SK-N-SH (cell line): ENCODE data around the gene AKR7A2. TPM values are rescaled to one million over a fixed set of nuclear protein-coding genes. Genes with fewer than 3 reads are reported as not detected.
A peak's percentile ranks its signal among the peaks of the same experiment; 100 is the strongest.

Experiments
- CTCF ChIA-PET: fragments of 300-600, 350-600 bp; formaldehyde crosslinking; extraction: SDS; loops from one replicate; lab custom pipeline; 2021; lab: Yijun Ruan, JAX
- POLR2A ChIA-PET: fragments of 350-600 bp; sonication (Branson Sonifier 250); formaldehyde crosslinking; extraction: SDS; loops from one replicate; lab custom pipeline; 2020; ENCODE audit warnings: antibody characterized with exemption, inconsistent platforms; lab: Yijun Ruan, JAX
- DNase-seq: peaks from one replicate; pipeline ENCODE4 v3.0.0; 2012
- H2AFZ ChIP-seq: fragments of 200-600 bp; sonication (generic); 2 replicates; pipeline ENCODE4 v1.8.1; 2016; ENCODE audit warnings: antibody characterized with exemption, mild to moderate bottlenecking, low read depth
- H3F3A ChIP-seq: fragments of 200-600 bp; sonication (generic); replicated peaks from 2 replicates; pipeline ENCODE3; 2016; ENCODE audit warnings: antibody characterized with exemption, mild to moderate bottlenecking; ENCODE audit not compliant: insufficient read depth
- H3K27ac ChIP-seq, 2 experiments: fragments of 200-500 bp in 1 of 2; fragments of 200-600 bp in 1 of 2; sonication (Bioruptor generic) in 1 of 2; sonication (generic), shearing (Covaris generic) in 1 of 2; 2 replicates each; pipeline versions ENCODE4 v1.5.1 to v1.6.1; 2014 to 2016; ENCODE audit warnings: low read depth in 2 of 2, inconsistent platforms in 1 of 2, low read length in 1 of 2, mild to moderate bottlenecking in 1 of 2, mixed read lengths in 1 of 2
- H3K27me3 ChIP-seq: fragments of 200-600 bp; sonication (generic), shearing (Covaris generic); 2 replicates; pipeline ENCODE4 v1.6.1; 2016; ENCODE audit warnings: mixed run types; ENCODE audit not compliant: insufficient read depth
- H3K36me3 ChIP-seq, 2 experiments: fragments of 200-500 bp in 1 of 2; fragments of 200-600 bp in 1 of 2; sonication (Bioruptor generic) in 1 of 2; sonication (generic) in 1 of 2; replicated peaks in 1 of 2; 2 replicates each; pipeline versions ENCODE3 to v1.5.1; 2014 to 2016; ENCODE audit warnings: low read length in 1 of 2, mild to moderate bottlenecking in 1 of 2; ENCODE audit not compliant: insufficient read depth in 2 of 2, control insufficient read depth in 1 of 2
- H3K4me1 ChIP-seq, 2 experiments: fragments of 200-500 bp in 1 of 2; fragments of 200-600 bp in 1 of 2; sonication (Bioruptor generic) in 1 of 2; sonication (generic), shearing (Covaris generic) in 1 of 2; 2 replicates each; pipeline versions ENCODE4 v1.5.1 to v1.6.1; 2014 to 2016; ENCODE audit warnings: low read depth in 1 of 2, low read length in 1 of 2, mixed run types in 1 of 2; ENCODE audit not compliant: insufficient read depth in 2 of 2, control insufficient read depth in 1 of 2
- H3K4me2 ChIP-seq: fragments of 200-600 bp; sonication (generic), shearing (Covaris generic); 2 replicates; pipeline ENCODE4 v1.6.1; 2017; ENCODE audit warnings: mixed run types
- H3K4me3 ChIP-seq, 2 experiments: fragments of 200-500 bp in 1 of 2; fragments of 200-600 bp in 1 of 2; sonication (Bioruptor generic) in 1 of 2; sonication (generic), shearing (Covaris generic) in 1 of 2; 2 replicates each; pipeline versions ENCODE4 v1.5.1 to v1.8.1; 2014 to 2016; ENCODE audit warnings: low read depth in 2 of 2, inconsistent platforms in 1 of 2, low read length in 1 of 2, mild to moderate bottlenecking in 1 of 2, mixed read lengths in 1 of 2, moderate library complexity in 1 of 2
- H3K79me2 ChIP-seq: fragments of 200-600 bp; sonication (generic); 2 replicates; pipeline ENCODE4 v1.8.1; 2017; ENCODE audit warnings: mild to moderate bottlenecking; ENCODE audit not compliant: insufficient read depth
- H3K9ac ChIP-seq: fragments of 200-600 bp; sonication (generic); 2 replicates; pipeline ENCODE4 v1.6.1; 2017; ENCODE audit warnings: mixed run types
- H3K9me2 ChIP-seq: fragments of 200-600 bp; sonication (generic); 2 replicates; pipeline ENCODE4 v1.6.1; 2017; ENCODE audit warnings: mixed run types
- H3K9me3 ChIP-seq: fragments of 200-600 bp; sonication (generic); 2 replicates; pipeline ENCODE4 v1.6.1; 2017; ENCODE audit warnings: mixed run types, mild to moderate bottlenecking, moderate library complexity
- H4K20me1 ChIP-seq: fragments of 200-600 bp; sonication (generic); 2 replicates; pipeline ENCODE4 v1.6.1; 2017; ENCODE audit warnings: mild to moderate bottlenecking, mixed run types; ENCODE audit not compliant: insufficient read depth
- ELF1 ChIP-seq: IDR thresholded peaks from 2 replicates; pipeline ENCODE4 v1.4.0; 2012
- FOSL2 ChIP-seq: IDR thresholded peaks from 2 replicates; pipeline ENCODE4 v1.4.0; 2012; ENCODE audit warnings: low read depth, mild to moderate bottlenecking, moderate library complexity, borderline replicate concordance
- GABPA ChIP-seq: IDR thresholded peaks from 2 replicates; pipeline ENCODE4 v1.4.0; 2012; ENCODE audit warnings: low read depth, mild to moderate bottlenecking
- IRF3 ChIP-seq: fragments of 150-350 bp; IDR thresholded peaks from 2 replicates; pipeline ENCODE4 v1.6.1; 2016; ENCODE audit warnings: mild to moderate bottlenecking, low read depth, low read length
- MAX ChIP-seq: IDR thresholded peaks from 2 replicates; pipeline ENCODE4 v1.4.0; 2012; ENCODE audit warnings: low read depth
- MEF2A ChIP-seq: IDR thresholded peaks from 2 replicates; pipeline ENCODE4 v1.4.0; 2012; ENCODE audit warnings: low read depth, borderline replicate concordance
- NFIC ChIP-seq: IDR thresholded peaks from 2 replicates; pipeline ENCODE4 v1.4.0; 2012; ENCODE audit warnings: borderline replicate concordance
- RAD21 ChIP-seq: IDR thresholded peaks from 2 replicates; pipeline ENCODE4 v1.6.1; 2012; ENCODE audit warnings: mild to moderate bottlenecking, low read length
- RCOR1 ChIP-seq: fragments of 150-350 bp; IDR thresholded peaks from 2 replicates; pipeline ENCODE4 v1.6.1; 2017; ENCODE audit warnings: antibody characterized with exemption, low read length
- REST ChIP-seq: IDR thresholded peaks from 2 replicates; pipeline ENCODE4 v1.6.1; 2012; ENCODE audit warnings: mild to moderate bottlenecking, low read depth, low read length, moderate library complexity
- RFX5 ChIP-seq: IDR thresholded peaks from 2 replicates; pipeline ENCODE4 v1.6.1; 2012; ENCODE audit warnings: mild to moderate bottlenecking, improper control_type of control experiment, low read length
- RXRA ChIP-seq: IDR thresholded peaks from 2 replicates; pipeline ENCODE4 v1.4.0; 2012; ENCODE audit warnings: low read depth, mild to moderate bottlenecking, borderline replicate concordance
- SIN3A ChIP-seq: IDR thresholded peaks from 2 replicates; pipeline ENCODE4 v1.6.1; 2012; ENCODE audit warnings: low read depth, mild to moderate bottlenecking, low read length, moderate library complexity, borderline replicate concordance
- TAF1 ChIP-seq: IDR thresholded peaks from 2 replicates; pipeline ENCODE4 v1.6.1; 2012; ENCODE audit warnings: low read depth, mild to moderate bottlenecking, low read length, moderate library complexity, borderline replicate concordance
- TCF12 ChIP-seq: IDR thresholded peaks from 2 replicates; pipeline ENCODE4 v1.4.0; 2012
- TEAD4 ChIP-seq: IDR thresholded peaks from 2 replicates; pipeline ENCODE4 v1.4.0; 2012; ENCODE audit warnings: mild to moderate bottlenecking, borderline replicate concordance; ENCODE audit not compliant: insufficient read depth
- USF1 ChIP-seq: IDR thresholded peaks from 2 replicates; pipeline ENCODE4 v1.4.0; 2012; ENCODE audit warnings: low read depth, borderline replicate concordance
- USF2 ChIP-seq: fragments of 150-350 bp; IDR thresholded peaks from 2 replicates; pipeline ENCODE4 v1.6.1; 2017; ENCODE audit warnings: antibody characterized with exemption, low read length, low read depth, borderline replicate concordance
- WGBS: methylation state at CpG from one replicate; pipeline ENCODE4 v1.1.6; 2017; ENCODE audit warnings: low lambda C conversion rate; 5-methylcytosine and 5-hydroxymethylcytosine counted together
- polyA plus RNA-seq, 3 experiments: library from polyadenylated mRNA; depleted of rRNA; stranded (reverse); fragments of >200 nt; gene quantifications; 2 replicates each; pipeline ENCODE4 v1.2.3, GENCODE V29; 2012

The AKR7A2 gene
- polyA plus RNA-seq, 1 of the 3 experiments (the other 2 are of a cell fraction): 40.7 TPM

GRCh38 chr1:19310720-19311502 is 1.0 kb downstream of the AKR7A2 start:
- Histone ChIP-seq H3K9ac (peak overlapping the region; percentile 85), H3K27me3 (no peaks in the 10 kb centered on the region)
- CTCF ChIA-PET: interaction anchor here (1.0 to 1.8 kb wide), 3 partner anchors 333 to 372 kb away, joined by 3 to 6 read pairs (median 4); partner anchors contain the start of gene NBL1
- TF ChIP-seq FOSL2: no peak
- TF ChIP-seq REST: no peak
- TF ChIP-seq GABPA: no peak
- TF ChIP-seq MEF2A: no peak
- no peak for TF ChIP-seq RXRA
- no peak for TF ChIP-seq RFX5
- no peak for TF ChIP-seq TCF12
- TF ChIP-seq MAX: no peak
- TF ChIP-seq USF2: no peak
- TF ChIP-seq, all 33 proteins: peak for 0
- WGBS: 54% methylated on average over 13 of the region's 13 CpGs
- Histone ChIP-seq H3K4me2 (peak overlapping the region; percentile 79), H3K9me3 (no peaks in the 10 kb centered on the region), H4K20me1 (peaks cover 19% of the 10 kb centered on the region), H3K4me3 (peak overlapping the region; percentile 82 to 85), H3K36me3 (peaks cover 3 to 17% of the 10 kb centered on the region in 2 experiments), H3K9me2 (no peaks in the 10 kb centered on the region), H2AFZ (no peak overlapping the region), H3K27ac (peak overlapping the region in 1 of 2 experiments; percentile 70; a peak in 1 of 4 replicates), H3F3A (no peaks in the 10 kb centered on the region), H3K79me2 (peaks cover 59% of the 10 kb centered on the region), H3K4me1 (peaks cover 5 to 25% of the 10 kb centered on the region in 2 experiments; a peak in 1 of 4 replicates)
- DNase-seq: peak; percentile 54
- POLR2A ChIA-PET: interaction anchor here (2.0 kb wide), 1 partner anchor 17 kb away, joined by 4 read pairs; no protein-coding TSS in a partner anchor

- Histone ChIP-seq H3K4me2 (peak overlapping the region; percentile 79; the same call in 1 of the 2 replicates), H2AFZ (no peak overlapping the region), H3K9me3 (no peaks in the 10 kb centered on the region), H3K9me2 (no peaks in the 10 kb centered on the region), H3F3A (no peaks in the 10 kb centered on the region), H3K9ac (no peak overlapping the region), H3K4me3 (peak overlapping the region in 1 of 2 experiments; percentile 85; a peak in 1 of 4 replicates), H3K27me3 (no peaks in the 10 kb centered on the region), H3K79me2 (peaks cover 50% of the 10 kb centered on the region), H3K4me1 (peaks cover 5 to 25% of the 10 kb centered on the region in 2 experiments; a peak in 1 of 4 replicates), H3K27ac (peak overlapping the region in 1 of 2 experiments; percentile 57; a peak in 2 of 4 replicates), H4K20me1 (peaks cover 19% of the 10 kb centered on the region), H3K36me3 (peaks cover 9 to 24% of the 10 kb centered on the region in 2 experiments)
- TF ChIP-seq TAF1 (no peak), NFIC (no peak), TEAD4 (no peak), RCOR1 (no peak), IRF3 (no peak), RXRA (no peak), MEF2A (no peak), TCF12 (no peak), SIN3A (no peak), USF1 (no peak), RAD21 (no peak), ELF1 (no peak)
- ChIA-PET POLR2A (no interaction called here), CTCF (interaction anchor here (0.9 to 1.3 kb wide), 2 partner anchors 341 to 344 kb away, joined by 3 read pairs; no protein-coding TSS in a partner anchor)
- DNase-seq: no peak
- WGBS: 95% methylated on average over 7 of the region's 7 CpGs
Measured at GRCh38 chr1:19310061-19310460, 1.9 kb downstream of the AKR7A2 start.
